HG02852 (cell line): ENCODE data around the gene TRIP13.
"Not testable (repeated sequence)": the region's sequence is repeated elsewhere in the genome, so short reads cannot be mapped to it uniquely, and the experiment has no call there.

ENCODE experiments used
- ATAC-seq: cut with Tn5 transposase; IDR thresholded peaks from one replicate; pipeline ENCODE4 v1.9.1; 2021; ENCODE audit warnings: mild to moderate bottlenecking, moderate library complexity; ENCODE audit not compliant: unreplicated experiment

TRIP13 gene, protein sequence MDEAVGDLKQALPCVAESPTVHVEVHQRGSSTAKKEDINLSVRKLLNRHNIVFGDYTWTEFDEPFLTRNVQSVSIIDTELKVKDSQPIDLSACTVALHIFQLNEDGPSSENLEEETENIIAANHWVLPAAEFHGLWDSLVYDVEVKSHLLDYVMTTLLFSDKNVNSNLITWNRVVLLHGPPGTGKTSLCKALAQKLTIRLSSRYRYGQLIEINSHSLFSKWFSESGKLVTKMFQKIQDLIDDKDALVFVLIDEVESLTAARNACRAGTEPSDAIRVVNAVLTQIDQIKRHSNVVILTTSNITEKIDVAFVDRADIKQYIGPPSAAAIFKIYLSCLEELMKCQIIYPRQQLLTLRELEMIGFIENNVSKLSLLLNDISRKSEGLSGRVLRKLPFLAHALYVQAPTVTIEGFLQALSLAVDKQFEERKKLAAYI

GRCh38 chr5:892394-893136 is at the start of gene TRIP13, which contains the start of gene BRD9:
Gene TRIP13 (plus strand): TSS chr5:892884. CDS start chr5:892999, 115 bp downstream.
Gene BRD9 (minus strand): TSS chr5:892801. CDS start chr5:892657, 144 bp downstream.
- peak; percentile 97 for ATAC-seq

DNA sequence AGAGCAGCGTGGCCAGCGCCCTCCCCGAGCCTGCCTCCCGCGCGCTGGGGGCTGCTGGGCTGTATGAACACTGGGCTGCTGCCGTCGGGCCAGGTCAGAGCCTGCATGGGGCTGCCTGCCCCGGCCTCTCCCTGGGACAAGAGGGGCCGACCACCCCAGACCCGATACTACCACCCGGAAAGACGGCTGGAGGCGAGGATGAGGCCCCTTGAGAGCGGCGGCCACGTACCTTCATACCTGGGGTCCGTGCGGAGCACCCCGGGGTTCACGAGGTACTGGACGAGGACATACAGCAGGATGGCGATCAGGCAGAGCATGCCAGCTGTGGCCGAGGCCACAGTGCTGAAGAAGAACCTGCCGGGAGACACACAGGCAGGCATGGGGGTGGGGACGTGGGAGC is 49.3 kb upstream of the TRIP13 start:
- not testable (repeated sequence) for ATAC-seq

GRCh38 chr5:843926-844325 is 48.8 kb upstream of the TRIP13 start:
- not testable (repeated sequence) for ATAC-seq

DNA sequence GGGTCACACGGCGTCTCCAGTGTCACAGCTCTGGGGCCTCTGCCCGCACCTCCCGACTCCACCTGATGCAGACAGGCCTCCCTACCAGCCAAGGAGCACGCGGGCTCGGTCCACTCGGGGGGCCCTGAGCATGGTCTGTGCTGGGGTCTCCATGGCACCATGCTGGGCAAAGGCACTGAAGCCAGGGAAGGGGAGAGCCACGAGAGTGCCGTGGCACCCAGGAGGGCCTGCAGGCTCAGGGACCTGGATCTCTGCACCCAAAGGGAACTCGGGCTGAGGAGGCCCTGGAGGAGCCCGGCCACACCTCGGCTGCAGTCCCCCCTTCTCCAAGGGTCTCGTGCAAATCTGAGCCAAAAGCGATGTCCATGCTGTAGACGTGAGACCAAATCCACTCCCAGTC is 48.3 kb upstream of the TRIP13 start:
- not testable (repeated sequence) for ATAC-seq

- not testable (repeated sequence) for ATAC-seq
Observed at GRCh38 chr5:845031-845675, 47.5 kb upstream of the TRIP13 start.

DNA sequence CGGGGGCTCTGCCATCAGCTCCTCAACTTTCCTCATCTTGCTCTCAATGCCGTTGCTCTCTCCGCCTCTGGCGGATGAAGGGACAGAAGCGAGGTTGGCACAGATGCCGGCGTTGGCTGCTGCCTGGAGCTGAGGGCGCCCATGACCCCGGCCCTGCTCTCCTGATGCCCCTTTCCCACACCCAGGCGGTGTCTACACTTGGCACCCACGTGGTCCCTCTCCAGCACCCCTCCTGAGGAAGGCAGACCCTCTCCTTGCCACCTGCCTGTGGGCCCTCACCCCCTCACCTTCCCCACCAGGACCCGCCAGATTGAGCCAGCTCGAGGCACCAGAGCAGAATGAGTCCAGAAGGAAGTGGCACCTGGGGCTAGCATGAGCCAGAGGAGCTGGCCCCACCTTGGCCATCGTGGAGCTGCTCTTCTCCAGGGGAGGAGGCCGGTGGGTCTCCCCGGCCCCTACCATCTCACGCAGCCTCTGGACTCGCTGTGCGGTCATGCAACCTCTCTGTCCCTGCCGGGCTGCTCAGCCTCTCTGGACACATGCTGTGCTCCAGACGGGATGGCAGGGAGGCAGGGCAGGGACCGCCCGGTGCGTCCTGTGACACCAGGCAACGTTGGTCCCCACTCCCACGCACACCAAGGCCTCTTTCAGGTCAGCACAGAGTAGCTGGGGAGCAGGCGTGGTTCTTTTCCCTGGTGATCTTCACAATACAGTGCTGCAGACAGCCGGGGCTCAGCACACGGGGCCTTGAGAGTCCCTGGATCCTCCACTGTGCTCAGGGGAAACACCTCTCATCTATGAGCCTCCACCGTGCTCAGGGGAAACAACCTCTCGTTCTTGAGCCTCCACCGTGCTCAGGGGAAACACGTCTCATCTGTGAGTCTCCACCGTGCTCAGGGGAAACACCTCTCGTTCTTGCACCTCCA is 46.7 kb upstream of the TRIP13 start:
- ATAC-seq: not testable (repeated sequence)

GRCh38 chr5:846602-847091 is 46.0 kb upstream of the TRIP13 start:
- not testable (repeated sequence) for ATAC-seq

GRCh38 chr5:847212-847611 is 45.5 kb upstream of the TRIP13 start:
- ATAC-seq: not testable (repeated sequence)

GRCh38 chr5:847736-848135 is 44.9 kb upstream of the TRIP13 start:
- ATAC-seq: not testable (repeated sequence)

DNA sequence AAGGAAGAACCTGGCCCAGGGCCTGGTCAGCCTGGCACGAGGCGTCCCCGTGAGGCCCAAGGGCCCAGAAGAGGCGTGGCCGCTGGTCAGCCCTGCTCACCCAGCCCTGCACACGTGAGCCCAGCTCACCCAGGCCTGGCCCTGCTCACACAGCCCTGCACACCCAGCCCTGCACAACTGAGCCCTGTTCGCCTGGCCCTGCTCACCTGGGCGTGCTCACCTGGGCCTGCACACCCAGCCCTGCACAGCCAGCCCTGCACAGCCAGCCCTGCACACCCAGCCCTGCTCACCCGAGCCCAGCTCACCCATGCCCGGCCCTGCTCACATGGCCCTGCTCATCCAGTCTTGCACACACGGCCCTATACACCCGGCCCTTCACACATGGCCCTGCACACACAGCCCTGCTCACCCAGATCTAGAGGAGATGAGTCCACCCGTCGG is 44.0 kb upstream of the TRIP13 start:
- ATAC-seq: no peak

- ATAC-seq: no peak
Observed at GRCh38 chr5:849651-850301, 42.9 kb upstream of the TRIP13 start.

DNA sequence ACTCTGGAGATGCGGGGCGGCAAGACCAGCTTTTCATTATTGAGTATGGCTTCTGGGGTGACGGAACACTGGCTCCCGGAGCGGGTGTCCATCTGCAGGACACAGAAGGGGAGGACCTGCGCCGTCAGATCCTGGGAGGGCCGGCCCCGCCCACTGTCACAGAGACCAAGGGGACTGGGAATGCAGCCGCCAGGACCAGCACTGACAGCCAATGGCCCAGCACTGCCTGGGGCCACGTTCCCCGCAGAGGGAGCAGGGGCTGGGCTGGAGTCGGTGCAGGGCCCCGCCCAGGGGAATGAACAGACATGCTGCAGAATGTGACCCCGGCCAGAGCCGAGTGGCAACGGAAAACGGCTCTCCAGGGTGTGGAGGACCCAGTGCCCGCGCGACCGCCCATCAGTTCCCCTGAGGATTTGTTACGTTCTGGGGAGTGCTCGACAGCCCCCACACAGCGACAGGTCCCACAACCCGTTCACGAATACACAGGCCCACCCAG is 42.1 kb upstream of the TRIP13 start, which contains the start of gene ZDHHC11:
Gene ZDHHC11 (minus strand): TSS at position 476 of the 496 bp plus-strand sequence. CDS start 384 bp downstream, at position 92.
- no peak for ATAC-seq

DNA sequence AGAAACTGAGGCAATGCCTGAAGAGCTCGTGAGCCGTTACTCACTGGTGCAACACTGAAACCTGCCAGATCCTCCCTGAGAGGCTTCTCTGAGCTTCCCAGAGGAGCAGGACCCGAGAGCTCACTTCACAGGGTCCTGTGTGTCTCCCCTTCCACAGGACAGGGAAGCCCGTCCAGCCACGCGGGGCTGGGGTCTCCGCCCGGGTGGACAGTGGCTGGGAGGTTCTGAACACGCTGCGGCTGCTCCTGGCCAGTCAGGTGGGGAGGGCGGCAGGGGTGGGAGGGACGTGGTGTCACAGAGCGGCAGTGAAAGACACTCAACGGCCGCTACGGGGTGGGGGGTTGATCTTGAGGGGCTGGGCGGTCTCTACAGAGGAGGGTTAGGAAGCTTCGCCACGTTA is 41.6 kb upstream of the TRIP13 start:
- ATAC-seq: no peak

DNA sequence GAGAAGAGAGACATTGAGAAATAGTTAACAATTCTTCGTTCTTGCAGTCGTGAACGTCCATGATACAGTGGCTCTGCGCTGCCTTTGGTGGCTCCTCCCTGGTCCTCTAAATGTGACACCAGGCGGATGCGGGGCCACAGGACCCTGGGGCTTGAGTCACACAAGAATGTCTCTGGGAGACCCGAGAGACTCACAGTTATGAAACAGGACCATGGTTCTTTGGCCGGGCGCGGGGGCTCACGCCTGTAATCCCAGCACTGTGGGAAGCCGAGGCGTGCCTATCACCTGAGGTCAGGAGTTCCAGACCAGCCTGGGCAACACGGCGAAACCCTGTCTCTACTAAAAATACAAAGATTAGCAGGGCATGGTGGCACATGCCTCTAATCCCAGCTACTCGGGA is 41.1 kb upstream of the TRIP13 start:
- ATAC-seq: no peak

GRCh38 chr5:852018-852417 is 40.7 kb upstream of the TRIP13 start:
- no peak for ATAC-seq

GRCh38 chr5:852431-853401 is 40.0 kb upstream of the TRIP13 start:
- ATAC-seq: no peak

- ATAC-seq: not testable (repeated sequence)
Observed at GRCh38 chr5:853416-854090, 39.1 kb upstream of the TRIP13 start.
